C4-2B (cell line): ENCODE measurements around the gene SH3RF1.
"Not testable (repeated sequence)": the region's sequence is repeated elsewhere in the genome, so short reads cannot be mapped to it uniquely, and the experiment has no call there.

Source experiments
- H3K27ac ChIP-seq: fragments of 450-650 bp; 2 replicates; pipeline ENCODE4 v1.5.1; 2017
- CTCF ChIP-seq: fragments of 450-650 bp; conservative IDR thresholded peaks from 2 replicates; pipeline ENCODE4 v1.5.1; 2017; ENCODE audit warnings: mild to moderate bottlenecking
- ZFX ChIP-seq: fragments of 450-650 bp; IDR thresholded peaks from 2 replicates; pipeline ENCODE4 v1.6.1; 2017

The SH3RF1 gene

GRCh38 chr4:169199184-169199583, 71.6 kb downstream of the SH3RF1 start:
- TF ChIP-seq CTCF: no peak
- TF ChIP-seq ZFX: no peak
- H3K27ac ChIP-seq: no peak overlapping the region

GRCh38 chr4:169198167-169198566, 72.6 kb downstream of the SH3RF1 start:
- no peak overlapping the region for H3K27ac ChIP-seq
- no peak for TF ChIP-seq CTCF
- TF ChIP-seq ZFX: no peak

GRCh38 chr4:169197206-169197605, 73.5 kb downstream of the SH3RF1 start:
- H3K27ac ChIP-seq: not testable (repeated sequence)

GRCh38 chr4:169195032-169195431, 75.7 kb downstream of the SH3RF1 start:
- TF ChIP-seq ZFX (no peak), CTCF (no peak)
- no peak overlapping the region for H3K27ac ChIP-seq

- H3K27ac ChIP-seq: not testable (repeated sequence)
Observed at GRCh38 chr4:169189968-169190367, 80.8 kb downstream of the SH3RF1 start.

- no peak for TF ChIP-seq CTCF
- no peak for TF ChIP-seq ZFX
- H3K27ac ChIP-seq: no peak overlapping the region
Observed at GRCh38 chr4:169189372-169189771, 81.4 kb downstream of the SH3RF1 start.

- no peak for TF ChIP-seq CTCF
- no peak for TF ChIP-seq ZFX
- H3K27ac ChIP-seq: no peak overlapping the region
Observed at GRCh38 chr4:169188204-169188603, 82.6 kb downstream of the SH3RF1 start.

GRCh38 chr4:169185133-169185956, 85.4 kb downstream of the SH3RF1 start:
- no peak for TF ChIP-seq CTCF
- no peak for TF ChIP-seq ZFX
- no peak overlapping the region for H3K27ac ChIP-seq
